ENCODE data around the gene THSD1. TPM values are rescaled to one million over a fixed set of nuclear protein-coding genes. Genes with fewer than 3 reads are reported as not detected.

The THSD1 gene
- total and polyA plus RNA-seq, 10 of the 15 experiments (the other 5 are each of a cell fraction or from before 2014, with no cell fraction given) = 0.03 to 0.20 (median 0.13) TPM; not detected in 2

- TF ChIP-seq REST (IDR thresholded peaks at IDR 0.05; ENCODE audit: low read depth, low read length) = no peak
- no peak for TF ChIP-seq NFYB (IDR thresholded peaks at IDR 0.05; ENCODE audit: insufficient read depth, low read depth, low read length)
- TF ChIP-seq SPI1 (IDR thresholded peaks at IDR 0.05; ENCODE audit: borderline replicate concordance, insufficient read depth, low read depth, low read length) = peak; percentile 69
- TF ChIP-seq SMAD1 (IDR thresholded peaks at IDR 0.05; ENCODE audit: low read depth, partially characterized antibody) = no peak
- TF ChIP-seq WRNIP1 (IDR thresholded peaks at IDR 0.05; ENCODE audit: borderline replicate concordance, low read depth, low read length) = no peak
- TF ChIP-seq BHLHE40 (IDR thresholded peaks at IDR 0.05; ENCODE audit: borderline replicate concordance in 1 of 2, low read depth in 2 of 2, low read length in 1 of 2) = peak; percentile 33 to 34; a peak in 1 of 4 replicates
- TF ChIP-seq SIN3A (IDR thresholded peaks at IDR 0.05; ENCODE audit: low read depth, low read length) = peak; percentile 62; the same call in 1 of the 2 replicates
- no peak for TF ChIP-seq CREB1 (IDR thresholded peaks at IDR 0.05; ENCODE audit: low read depth)
- peak; percentile 91 for TF ChIP-seq SKIL (IDR thresholded peaks at IDR 0.05; ENCODE audit: low read depth, poor library complexity, severe bottlenecking)
- no peak for TF ChIP-seq FOXM1 (IDR thresholded peaks at IDR 0.05; ENCODE audit: low read depth, low read length)
- no peak for TF ChIP-seq ASH2L (IDR thresholded peaks at IDR 0.05; ENCODE audit: borderline replicate concordance, low read depth)
- TF ChIP-seq ZNF687 (IDR thresholded peaks at IDR 0.05) = no peak
- no peak for TF ChIP-seq MLLT1 (IDR thresholded peaks at IDR 0.05)
- no peak for TF ChIP-seq CBX5 (IDR thresholded peaks at IDR 0.05; ENCODE audit: low read depth)
- no peak for TF ChIP-seq ZNF207 (IDR thresholded peaks at IDR 0.05; ENCODE audit: borderline replicate concordance)
Observed at GRCh38 chr13:52454459-52454819, 48.5 kb upstream of the THSD1 start (continued).
